NCI-H2196 treated with DMSO at 0.1 percent for 48 hours (cell line): ENCODE results near the gene PREX1.

Experiments
- DNase-seq: peaks from one replicate; lab custom pipeline; 2025; ENCODE audit not compliant: unreplicated experiment; lab: John Stamatoyannopoulos, UW

PREX1 gene

GRCh38 chr20:48826069-48826468, 1.7 kb downstream of the PREX1 start:
- DNase-seq: no peak

- DNase-seq: no peak
Observed at GRCh38 chr20:48825566-48825920, 2.3 kb downstream of the PREX1 start.

DNA sequence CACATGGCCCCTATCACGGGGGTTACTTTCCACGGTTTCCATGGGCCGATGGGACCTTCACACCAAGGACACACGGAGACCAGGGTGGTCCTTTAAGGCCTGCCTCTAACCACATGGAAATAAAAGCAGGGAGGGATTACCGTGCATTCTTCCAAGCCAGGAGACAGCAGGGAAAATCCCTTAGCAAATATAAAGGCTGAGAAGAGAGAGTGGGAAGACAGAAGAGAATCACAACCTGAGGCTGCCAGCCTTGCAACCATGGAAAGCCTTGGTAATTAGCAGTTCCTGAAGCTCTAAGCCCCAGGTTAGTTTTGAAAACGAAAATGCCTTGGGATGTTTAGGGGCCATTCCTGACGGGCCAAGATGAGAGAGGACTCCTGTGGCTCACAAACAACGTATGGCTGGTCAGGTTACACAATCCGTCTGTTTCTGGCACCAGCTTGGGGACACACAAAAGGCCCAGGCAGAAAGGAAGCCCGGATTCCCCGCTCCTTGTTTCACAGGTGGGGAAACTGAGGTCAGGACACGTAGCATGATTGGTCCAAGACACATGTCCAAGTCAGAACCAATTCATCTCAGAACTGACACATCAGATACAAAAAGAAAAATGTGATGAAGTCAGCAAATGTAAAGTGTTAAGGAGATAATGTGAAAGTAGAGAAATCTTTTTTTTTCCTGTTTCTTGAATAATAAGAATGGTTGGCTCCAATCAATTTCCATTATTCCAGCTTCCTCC, 2.8 kb downstream of the PREX1 start:
- no peak for DNase-seq

- no peak for DNase-seq
Observed at GRCh38 chr20:48823960-48824498, 3.8 kb downstream of the PREX1 start.

DNA sequence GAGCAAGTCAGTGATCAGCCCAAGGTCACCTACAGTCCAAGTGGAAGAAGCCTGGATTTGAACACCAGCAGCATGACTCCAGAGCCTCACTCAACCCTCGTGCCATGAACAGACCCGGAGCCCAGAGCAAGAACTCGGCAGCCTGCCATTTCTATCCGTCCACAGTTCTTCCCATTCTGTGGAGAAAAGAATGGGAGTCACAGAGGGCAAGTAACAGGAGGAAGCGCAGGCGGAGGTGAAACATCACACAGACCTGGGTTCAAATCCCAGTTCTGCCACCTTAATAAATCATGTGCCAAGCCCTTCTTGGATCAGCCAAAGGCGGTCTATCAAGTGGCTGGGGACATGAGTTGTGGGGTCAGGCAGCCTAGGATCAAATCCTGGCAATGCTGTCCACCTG, 4.3 kb downstream of the PREX1 start:
- no peak for DNase-seq

DNA sequence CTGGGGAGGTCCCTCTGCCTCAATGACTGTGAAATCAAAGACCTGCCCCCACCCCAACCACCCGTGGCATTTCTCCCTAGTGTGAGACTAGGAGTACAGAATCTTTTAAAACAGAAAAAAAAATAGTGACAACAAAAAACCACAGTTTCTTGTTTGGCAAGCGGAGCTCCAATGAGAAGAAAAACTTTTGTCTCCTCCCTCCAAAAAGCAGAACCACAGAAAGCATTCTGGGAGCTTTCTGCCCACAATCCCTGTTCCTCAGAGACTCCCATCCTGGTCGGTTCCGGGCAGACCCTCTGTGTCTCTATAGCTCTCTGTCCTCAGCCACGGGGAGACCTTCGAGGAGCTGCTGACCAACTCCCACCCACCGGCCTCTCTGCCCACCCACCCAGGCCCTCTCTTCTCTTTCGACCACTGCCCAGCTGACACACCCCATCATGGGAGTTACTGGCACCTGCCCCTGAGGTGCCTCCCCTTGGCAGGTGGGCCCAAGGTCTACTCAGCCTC, 4.9 kb downstream of the PREX1 start:
- no peak for DNase-seq

- no peak for DNase-seq
Observed at GRCh38 chr20:48822178-48822577, 5.6 kb downstream of the PREX1 start.

DNA sequence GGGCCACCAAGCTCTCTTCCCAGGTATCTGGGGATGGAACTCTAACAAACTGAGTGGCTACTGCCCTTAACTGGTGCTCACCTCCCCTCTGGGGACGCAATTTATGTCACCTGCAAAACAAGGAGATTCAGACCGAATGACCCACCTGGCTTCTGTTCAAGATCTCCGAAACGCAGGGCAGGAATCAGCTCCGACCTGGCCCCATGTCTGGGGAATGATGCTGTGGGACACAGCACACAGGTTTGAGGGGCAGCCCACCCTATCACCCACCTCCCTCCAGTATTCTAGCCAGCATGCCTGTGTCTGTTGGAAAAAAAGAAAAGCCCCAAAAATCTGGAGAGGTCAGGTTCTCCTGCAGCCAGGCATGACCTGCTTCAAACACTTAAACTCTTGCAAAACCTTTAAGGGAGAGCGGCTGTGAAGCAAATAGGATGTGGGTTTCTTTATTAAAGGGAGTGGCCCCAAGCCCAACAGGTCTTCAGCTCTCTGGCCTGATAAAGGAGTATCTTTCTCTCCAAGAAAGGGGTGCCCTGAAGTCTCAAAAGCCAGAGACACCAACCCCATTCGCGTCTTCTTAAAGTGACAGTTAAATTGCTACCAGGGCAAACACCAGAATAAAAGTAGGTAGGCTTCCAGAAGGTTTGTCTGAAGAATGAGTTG, 6.4 kb downstream of the PREX1 start:
- DNase-seq: no peak

DNA sequence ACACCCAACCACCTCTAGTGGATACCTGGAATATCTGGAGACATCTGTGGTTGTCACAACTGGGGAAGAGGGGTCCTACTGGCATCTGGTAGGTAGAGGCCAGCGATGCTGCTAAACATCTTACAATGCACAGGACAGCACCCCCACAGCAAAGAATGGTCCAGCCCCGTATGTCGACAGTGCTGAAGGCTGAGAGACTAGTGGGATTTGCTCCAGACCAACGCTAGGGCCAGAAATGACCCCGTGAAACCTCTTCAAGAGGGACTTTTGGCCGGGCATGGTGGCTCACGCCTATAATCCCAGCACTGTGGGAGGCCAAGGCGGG, 7.2 kb downstream of the PREX1 start:
- DNase-seq: no peak

GRCh38 chr20:48819821-48820648, 7.8 kb downstream of the PREX1 start:
- no peak for DNase-seq

DNA sequence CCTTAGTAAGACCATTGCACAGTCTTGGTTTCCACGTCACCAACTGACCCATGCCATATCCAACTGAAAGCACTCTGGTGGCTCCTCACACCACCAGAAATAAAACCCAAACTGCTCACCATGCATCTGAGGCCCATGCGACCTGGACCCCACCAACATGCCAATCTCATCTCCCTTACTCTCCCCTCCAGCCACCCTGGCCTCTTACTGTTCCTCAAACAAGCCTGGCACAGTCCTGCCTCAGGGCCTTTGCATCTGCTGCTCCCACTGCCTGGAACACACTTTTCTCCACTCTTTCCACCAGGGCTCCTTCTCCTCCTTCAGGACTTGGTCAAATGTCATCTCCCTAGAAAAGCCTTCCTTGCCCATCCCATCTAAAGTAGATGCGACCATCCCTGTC, 8.7 kb downstream of the PREX1 start:
- no peak for DNase-seq

DNA sequence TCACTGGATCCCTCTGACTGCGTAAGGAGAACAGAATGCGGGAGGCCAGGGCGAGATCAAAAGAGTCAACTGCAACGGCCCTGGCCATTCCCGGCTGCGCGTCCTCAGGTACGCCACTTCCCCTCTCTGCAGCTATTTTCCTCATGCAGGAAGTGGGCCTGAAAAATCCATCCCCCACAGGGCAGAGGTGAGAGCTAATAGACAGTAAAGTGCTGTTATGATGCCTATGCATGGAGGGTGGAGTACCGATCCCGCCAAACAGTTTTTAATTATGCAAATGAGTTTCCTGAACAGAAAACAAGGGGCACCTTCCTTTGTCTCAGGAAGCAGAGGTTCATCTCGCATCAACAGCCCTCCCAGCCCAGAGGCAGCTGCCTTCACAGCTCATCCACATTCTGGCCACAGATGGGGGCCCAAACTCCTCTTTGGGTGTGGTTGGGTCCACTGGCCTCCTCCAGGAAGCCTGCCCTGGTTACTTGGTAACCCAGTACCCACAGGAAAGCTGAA, 9.3 kb downstream of the PREX1 start:
- no peak for DNase-seq

DNA sequence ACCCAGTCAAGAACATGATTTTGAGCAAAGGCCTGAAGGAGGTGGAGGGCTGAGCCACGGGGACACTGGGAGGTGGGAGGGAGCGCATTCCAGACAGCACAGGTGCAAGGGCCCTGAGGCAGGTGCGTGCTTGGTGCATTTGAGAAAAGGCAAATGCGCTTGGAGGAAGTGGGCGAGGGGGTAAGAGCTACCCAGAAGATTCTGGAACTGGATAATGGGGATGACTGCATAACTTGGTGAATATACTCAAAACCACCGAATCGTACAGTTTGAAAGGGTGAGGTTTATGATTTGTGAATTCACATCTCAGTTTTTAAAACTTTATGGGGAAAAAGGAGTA, 9.8 kb downstream of the PREX1 start:
- DNase-seq: no peak

- DNase-seq: no peak
Observed at GRCh38 chr20:48817367-48818030, 10.3 kb downstream of the PREX1 start.

GRCh38 chr20:48816282-48817205, 11.3 kb downstream of the PREX1 start:
- DNase-seq: no peak

GRCh38 chr20:48815537-48815936, 12.3 kb downstream of the PREX1 start:
- no peak for DNase-seq

DNA sequence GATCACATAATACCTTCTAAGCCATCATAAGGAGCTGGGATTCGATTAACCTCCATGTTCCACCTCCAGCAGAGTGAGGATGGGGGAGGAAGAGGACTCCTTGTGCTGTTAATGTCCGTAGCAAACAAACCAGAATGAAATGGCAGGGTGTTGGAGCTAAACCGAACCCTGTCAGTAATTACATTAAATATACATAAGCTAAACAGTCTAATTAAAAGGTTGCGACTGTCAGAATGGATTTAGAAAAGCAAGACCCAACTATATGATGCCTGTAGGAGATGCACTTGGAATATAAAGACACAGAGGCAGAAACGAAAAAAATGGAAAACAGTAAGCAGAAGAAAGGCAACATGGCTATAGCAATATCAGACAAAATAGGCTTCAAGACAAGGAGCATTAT, 13.2 kb downstream of the PREX1 start:
- no peak for DNase-seq

- no peak for DNase-seq
Observed at GRCh38 chr20:48813930-48814546, 13.8 kb downstream of the PREX1 start.

DNA sequence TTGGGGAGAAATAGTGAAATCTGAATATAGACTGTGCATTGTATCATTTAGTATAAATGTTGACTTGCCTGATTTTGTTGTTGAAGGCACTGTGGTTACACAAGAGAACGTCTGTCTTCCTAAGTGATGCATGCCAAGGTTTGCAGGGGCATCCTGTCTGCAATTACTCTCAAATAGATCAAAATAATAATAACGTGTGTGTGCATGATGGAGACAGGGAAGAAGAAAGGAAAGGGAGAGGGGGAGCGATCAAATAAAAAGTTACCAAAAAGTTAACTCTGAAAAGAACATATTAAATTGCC, 14.4 kb downstream of the PREX1 start:
- DNase-seq: no peak
